ENCODE results near the gene CES2. TPM values are rescaled to one million over a fixed set of nuclear protein-coding genes. Genes with fewer than 3 reads are reported as not detected.

CES2 gene
- polyA plus RNA-seq, 2 of the 4 experiments (the other 2 are of a cell fraction): 20.3 to 20.4 TPM

GRCh38 chr16:66899945-66900710 is 35.2 kb upstream of the CES2 start:
- Histone ChIP-seq H3K4me1 (peaks cover 28% of the 10 kb centered on the region), H3K27ac (peak overlapping the region; percentile 67 to 79), H3K4me3 (no peak overlapping the region), H3K4me2 (peak overlapping the region; percentile 64), H3K9me3 (no peaks in the 10 kb centered on the region)
- TF ChIP-seq JUN (IDR thresholded peaks at IDR 0.05) (no peak), GATA3 (IDR thresholded peaks at IDR 0.05; ENCODE audit: borderline replicate concordance) (no peak), PHF8 (IDR thresholded peaks at IDR 0.05; ENCODE audit: borderline replicate concordance, low read depth) (no peak), HES2 (IDR thresholded peaks at IDR 0.05) (no peak), ZFP36 (IDR thresholded peaks at IDR 0.05; ENCODE audit: borderline replicate concordance, partially characterized antibody) (no peak), BHLHE40 (IDR thresholded peaks at IDR 0.05; ENCODE audit: low read depth, low read length) (no peak)
- CTCF ChIA-PET: interaction anchor here (0.6 to 40.8 kb wide), 8 partner anchors 1 to 380 kb away, joined by 3 to 837 read pairs (median 4); partner anchors contain the start of genes CDH16, PDP2 and RRAD
- DNase-seq (ENCODE audit: low read depth in 1 of 2, low spot score in 1 of 2) (peak; percentile 54 to 59), FAIRE-seq (no peak), ATAC-seq (peak; percentile 32 to 42; a peak in 5 of 6 replicates)
- 46% methylated on average over 7 of the region's 9 CpGs for WGBS (ENCODE audit: missing lambda C conversion rate)
- POLR2A ChIA-PET: no interaction called here

- Histone ChIP-seq H3K4me1 (peaks cover 28% of the 10 kb centered on the region), H3K4me2 (peak overlapping the region; percentile 64; the same call in 2 of the 3 replicates), H3K9me3 (no peaks in the 10 kb centered on the region), H3K27ac (peak overlapping the region; percentile 67 to 79; a peak in 5 of 6 replicates), H3K4me3 (no peak overlapping the region)
- 80% methylated on average over 5 of the region's 7 CpGs for WGBS (ENCODE audit: missing lambda C conversion rate)
- no peak for FAIRE-seq
- DNase-seq (ENCODE audit: low read depth in 1 of 2, low spot score in 1 of 2): no peak
- 0 out of 6 replicates have a peak, but pooled peaks of 1 of the 2 experiments have one; percentile 13 for ATAC-seq
- no peak for TF ChIP-seq FOSB (CRISPR knock-in tag; IDR thresholded peaks at IDR 0.05)
- TF ChIP-seq ZNF302 (CRISPR knock-in tag; IDR thresholded peaks at IDR 0.05): no peak
- TF ChIP-seq USF2 (IDR thresholded peaks at IDR 0.05): no peak
- no peak for TF ChIP-seq REST (IDR thresholded peaks at IDR 0.05)
- TF ChIP-seq MYC (IDR thresholded peaks at IDR 0.05; ENCODE audit: borderline replicate concordance, low read length): no peak
- no peak for TF ChIP-seq JUNB (IDR thresholded peaks at IDR 0.05)
- no peak for TF ChIP-seq HOXB13 (CRISPR knock-in tag; IDR thresholded peaks at IDR 0.05; ENCODE audit: low read depth)
- TF ChIP-seq KDM5A (IDR thresholded peaks at IDR 0.05): no peak
- ChIA-PET POLR2A (no interaction called here), CTCF (interaction anchor here (1.4 to 40.8 kb wide), 5 partner anchors 2 to 254 kb away, joined by 3 to 837 read pairs (median 4); partner anchors contain the start of genes CDH16, PDP2 and RRAD)
Measured at GRCh38 chr16:66900721-66901441, 34.4 kb upstream of the CES2 start.

GRCh38 chr16:66901626-66902025 is 33.7 kb upstream of the CES2 start:
- DNase-seq (ENCODE audit: low read depth in 1 of 2, low spot score in 1 of 2) (no peak), ATAC-seq (no peak), FAIRE-seq (no peak)
- Histone ChIP-seq H3K27ac (peak overlapping the region in 1 of 2 experiments; percentile 79; a peak in 2 of 6 replicates), H3K9me3 (no peaks in the 10 kb centered on the region), H3K4me3 (no peak overlapping the region), H3K4me1 (peaks cover 28% of the 10 kb centered on the region), H3K4me2 (no peak overlapping the region)
- 91% methylated on average over 10 of the region's 10 CpGs for WGBS (ENCODE audit: missing lambda C conversion rate)
- TF ChIP-seq POLR2AphosphoS2 (conservative IDR thresholded peaks at IDR 0.05; ENCODE audit: low read length): no peak
- ChIA-PET CTCF (interaction anchor here (0.6 to 40.8 kb wide), 3 partner anchors 2 to 371 kb away, joined by 3 to 837 read pairs (median 837); partner anchors contain the start of genes CDH16, PDP2 and RRAD), POLR2A (no interaction called here)
